Fibroblast of lung (primary cell): ENCODE data around the gene KIF16B.

ENCODE experiments used
- CTCF ChIP-seq, 2 donors: IDR thresholded peaks in 1 of 2; conservative IDR thresholded peaks in 1 of 2; 1 replicate in 1 of 2; 2 replicates in 1 of 2; pipeline ENCODE4 v1.5.1; 2011 to 2012; ENCODE audit warnings: low read length in 2 of 2, control low read depth in 1 of 2, inconsistent platforms in 1 of 2, low read depth in 1 of 2, mild to moderate bottlenecking in 1 of 2
- EZH2 ChIP-seq: IDR thresholded peaks from 2 replicates; pipeline ENCODE4 v1.5.1; 2012; ENCODE audit warnings: low read length, control low read depth, mild to moderate bottlenecking; ENCODE audit errors: missing control alignments

GRCh38 chr20:16381444-16381843, 191.8 kb downstream of the KIF16B start:
- TF ChIP-seq EZH2, result no peak
- TF ChIP-seq CTCF (conservative IDR thresholded peaks at IDR 0.05 in 1 of 2, IDR thresholded peaks at IDR 0.05 in 1 of 2; ENCODE audit: low read depth in 1 of 2, low read length in 2 of 2), result no peak
